8988T (cell line): ENCODE data around the gene CLP1.
"Not testable (repeated sequence)": the region's sequence is repeated elsewhere in the genome, so short reads cannot be mapped to it uniquely, and the experiment has no call there.

Source experiments
- DNase-seq: peaks from one replicate; pipeline ENCODE4 v3.0.0; 2011

CLP1 gene

GRCh38 chr11:57641011-57641807 is 16.4 kb upstream of the CLP1 start:
- no peak for DNase-seq

- DNase-seq: no peak
Measured at GRCh38 chr11:57643802-57644201, 13.8 kb upstream of the CLP1 start.

DNA sequence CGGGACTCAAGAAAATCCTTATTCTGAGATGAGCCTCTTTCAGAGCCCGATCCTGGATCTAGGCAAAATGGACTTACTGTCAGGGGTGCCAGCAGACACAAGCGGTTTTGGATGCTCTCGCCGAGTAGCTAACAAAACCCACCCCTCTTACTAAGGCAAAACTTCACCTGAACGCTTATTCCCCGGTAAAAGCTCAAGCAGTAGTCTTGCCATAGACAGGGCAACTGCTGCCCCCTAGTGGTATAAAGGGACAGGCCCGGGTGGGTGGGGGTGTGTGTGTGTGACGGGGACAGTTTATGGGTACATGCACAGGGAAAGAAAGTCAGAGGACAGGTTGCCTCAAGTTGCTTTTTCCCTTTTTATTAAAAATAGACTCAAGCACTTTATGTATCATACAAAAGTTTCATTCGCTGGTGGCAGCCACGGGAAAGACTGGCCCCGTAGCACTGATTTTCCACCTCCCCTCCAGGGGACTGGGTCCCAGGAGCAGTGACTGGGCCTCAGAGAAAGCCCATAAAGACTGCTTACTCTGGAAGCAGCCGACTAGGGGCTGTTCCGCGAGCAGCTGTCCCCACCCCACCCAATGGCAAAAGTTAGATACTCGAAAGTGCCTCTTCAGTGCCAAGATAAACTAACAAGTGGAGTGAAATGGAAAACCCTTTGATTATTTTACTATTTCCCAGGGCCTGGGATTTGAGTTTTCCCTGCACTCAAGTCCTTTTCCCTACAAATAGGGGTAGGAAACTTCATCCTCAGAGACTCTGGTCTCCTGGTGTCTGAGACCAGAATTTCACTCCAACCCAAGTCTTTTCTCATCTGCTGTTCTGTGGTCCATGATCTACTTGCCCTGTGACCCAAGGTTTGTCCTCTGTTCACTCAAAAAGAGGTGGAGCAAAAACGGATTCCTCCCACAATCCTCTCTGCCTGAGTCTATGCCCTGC is 12.5 kb upstream of the CLP1 start:
- DNase-seq: no peak

DNA sequence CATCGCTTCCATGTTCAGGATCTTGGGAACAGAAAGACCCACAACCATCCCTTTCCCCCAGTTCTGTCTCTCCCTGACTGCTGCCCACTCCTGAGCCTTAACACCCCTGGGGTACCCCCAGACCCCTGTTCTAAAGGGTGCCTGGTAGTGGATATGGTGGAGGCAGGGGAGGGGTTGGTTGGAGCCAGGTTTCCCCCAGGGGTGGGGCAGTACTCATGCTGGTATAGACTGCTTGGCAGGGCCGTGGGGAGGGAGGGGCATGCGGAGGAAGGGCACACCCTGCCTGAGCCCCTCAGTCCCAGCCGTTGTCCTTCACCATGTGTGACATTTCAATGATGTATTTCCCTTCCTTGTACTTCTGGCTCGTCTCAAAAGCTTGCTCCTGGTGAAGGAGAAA is 11.9 kb upstream of the CLP1 start:
- no peak for DNase-seq

DNA sequence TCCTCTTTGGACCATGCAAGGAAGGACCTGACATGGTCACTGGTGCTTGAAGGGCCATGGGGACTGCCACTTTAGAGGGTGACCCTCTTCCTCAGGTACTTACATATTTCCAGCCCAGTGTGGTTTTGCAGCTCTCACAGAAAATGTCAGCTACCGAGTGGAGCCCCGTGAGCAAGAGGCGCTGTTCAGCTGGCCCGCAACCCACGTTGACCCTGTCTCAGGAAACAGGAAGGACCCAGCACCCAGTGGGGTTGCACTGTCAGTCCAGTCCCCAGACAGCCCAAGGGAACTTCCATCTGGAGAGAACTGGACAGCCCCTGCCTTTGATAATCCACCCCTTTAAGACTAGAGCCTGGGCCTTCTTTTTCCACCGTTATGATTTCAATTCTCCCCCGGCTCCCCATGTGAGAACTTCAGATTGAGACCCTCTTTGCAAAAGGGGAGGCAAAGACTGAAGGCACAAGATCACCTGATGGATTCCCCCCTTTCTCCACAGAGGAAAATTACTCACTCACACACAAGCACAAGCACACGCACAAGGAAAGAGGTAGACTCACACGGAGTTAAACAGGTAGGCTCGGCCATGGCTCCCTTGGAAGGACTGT is 11.3 kb upstream of the CLP1 start:
- no peak for DNase-seq

DNA sequence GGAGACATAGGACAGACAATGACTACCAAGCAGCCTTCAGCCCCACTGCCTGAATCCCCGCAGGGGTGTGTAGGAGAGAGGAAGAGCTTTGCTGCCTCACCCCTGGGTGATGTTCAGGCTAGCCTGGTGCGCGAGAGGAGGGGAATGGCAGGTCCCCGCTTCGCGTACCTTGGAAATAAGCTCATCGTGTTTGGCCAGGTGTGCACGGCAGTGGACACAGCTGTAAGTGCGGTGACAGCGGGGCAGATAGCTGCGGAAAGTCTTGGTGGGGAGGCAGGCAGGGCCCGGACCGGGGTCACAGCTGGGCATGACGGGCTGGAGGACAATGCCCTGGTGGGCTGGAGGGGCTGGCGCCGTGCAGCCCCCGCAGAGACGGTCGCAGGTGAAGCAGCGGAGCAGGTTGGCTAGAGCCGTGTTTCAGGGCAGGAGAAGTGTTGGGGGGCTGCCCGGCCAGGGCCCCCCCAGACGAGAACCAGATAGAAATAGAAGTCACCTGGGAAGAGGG is 10.7 kb upstream of the CLP1 start:
- no peak for DNase-seq

GRCh38 chr11:57647372-57647771 is 10.2 kb upstream of the CLP1 start:
- DNase-seq: no peak

GRCh38 chr11:57647960-57648800 is 9.4 kb upstream of the CLP1 start:
- no peak for DNase-seq

DNA sequence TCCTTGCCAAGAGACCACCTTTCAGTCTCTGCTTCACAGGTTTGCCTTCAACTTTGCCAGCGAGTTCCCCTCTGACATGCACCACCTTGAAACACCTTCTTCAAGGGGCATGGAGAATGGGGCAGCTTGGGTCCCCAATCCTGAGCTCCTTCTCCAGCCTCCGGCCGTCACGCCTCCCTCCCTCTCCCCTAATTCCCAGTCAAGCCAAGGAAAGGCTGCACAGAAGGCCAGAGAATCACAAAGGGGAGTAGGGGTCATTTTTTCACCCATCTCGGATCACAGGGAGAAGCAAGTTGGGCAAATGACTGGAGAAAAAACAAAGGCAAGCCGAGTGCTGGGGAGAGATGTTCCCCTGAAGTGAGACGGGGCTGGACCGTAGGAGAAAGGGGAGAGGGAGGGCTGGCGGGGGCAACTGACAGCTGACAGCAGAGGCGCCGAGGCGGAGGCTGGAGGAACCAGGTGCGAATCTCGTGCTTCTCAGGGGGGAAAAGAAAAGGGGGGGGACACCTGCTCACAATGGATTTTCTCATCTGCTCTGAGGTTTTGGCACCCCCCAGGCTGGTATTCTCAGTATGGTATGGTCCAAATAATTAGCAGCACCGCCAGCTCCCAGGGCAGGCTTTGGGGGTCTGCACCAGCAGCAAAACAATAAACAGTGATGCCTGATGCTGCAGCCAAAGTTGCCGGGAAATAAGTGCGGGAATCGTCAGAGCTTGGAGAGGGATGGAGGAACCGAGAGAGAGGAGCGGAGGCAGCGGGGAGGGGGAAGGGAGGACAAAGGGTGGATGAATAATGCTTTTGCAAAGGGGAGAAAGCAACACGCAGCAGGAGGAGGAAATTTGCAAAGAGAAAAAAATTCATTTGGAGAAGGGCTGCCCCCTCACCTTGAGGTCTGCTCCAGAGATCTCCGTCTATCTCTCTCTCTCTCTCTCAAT is 8.5 kb upstream of the CLP1 start:
- DNase-seq: no peak

GRCh38 chr11:57649826-57650738 is 7.5 kb upstream of the CLP1 start, which contains the start of gene YPEL4:
YPEL4 (minus strand) TSS chr11:57649912; CDS start chr11:57647107, 2,805 bp downstream.
- no peak for DNase-seq

GRCh38 chr11:57650739-57651090 is 6.8 kb upstream of the CLP1 start:
- DNase-seq: no peak

GRCh38 chr11:57651408-57651807 is 6.2 kb upstream of the CLP1 start:
- no peak for DNase-seq

GRCh38 chr11:57652230-57652629 is 5.3 kb upstream of the CLP1 start:
- not testable (repeated sequence) for DNase-seq

GRCh38 chr11:57652662-57653061 is 4.9 kb upstream of the CLP1 start:
- no peak for DNase-seq

DNA sequence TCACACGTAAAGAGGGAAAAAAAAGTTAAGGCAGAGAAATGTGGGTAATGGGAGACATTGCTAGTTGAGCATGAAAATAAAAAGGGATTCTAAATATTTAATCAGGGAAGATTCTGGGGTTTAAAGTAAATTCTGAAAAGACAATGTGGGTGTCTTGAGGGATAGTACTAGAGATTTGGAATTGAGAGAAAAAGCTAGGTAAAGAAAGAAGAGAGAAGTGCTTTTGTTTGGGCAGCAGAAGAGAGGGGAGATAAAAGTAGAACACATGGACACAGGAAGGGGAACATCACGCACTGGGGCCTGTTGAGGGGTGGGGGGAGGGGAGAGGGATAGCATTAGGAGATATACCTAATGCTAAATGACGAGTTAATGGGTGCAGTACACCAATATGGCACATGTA is 4.4 kb upstream of the CLP1 start:
- no peak for DNase-seq

DNA sequence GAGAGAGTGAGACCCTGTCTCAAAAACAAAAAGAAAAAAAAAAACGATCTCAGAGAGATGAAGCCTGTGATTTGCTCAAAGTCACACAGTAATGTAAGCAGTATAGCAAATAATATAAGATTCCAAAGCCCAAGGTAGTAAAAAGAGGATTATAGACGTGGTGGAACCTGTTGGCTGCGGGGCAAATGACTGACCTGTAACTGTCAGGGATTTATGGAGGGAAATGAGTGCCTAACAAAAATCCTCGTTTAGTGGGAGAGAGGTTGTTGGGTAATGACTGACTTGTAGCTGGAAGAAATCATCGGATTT is 723 bp upstream of the CLP1 start:
- no peak for DNase-seq

DNA sequence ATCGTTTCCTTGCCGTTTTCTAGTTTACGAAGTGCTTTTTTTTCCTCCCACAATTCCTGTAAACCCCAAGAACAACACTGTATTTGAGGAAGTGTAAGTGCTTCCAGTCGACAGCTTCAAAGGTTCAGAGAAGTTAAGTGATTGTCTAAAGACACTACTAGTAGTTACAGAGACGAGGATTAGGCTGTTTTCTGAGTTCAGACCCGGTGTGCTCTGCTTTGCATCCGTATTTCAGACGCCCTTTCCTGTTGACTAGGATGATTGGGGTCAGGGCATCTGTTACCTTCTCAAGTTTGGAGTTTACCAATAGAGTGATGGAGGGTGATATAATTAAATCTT is 430 bp downstream of the CLP1 start:
- no peak for DNase-seq

DNA sequence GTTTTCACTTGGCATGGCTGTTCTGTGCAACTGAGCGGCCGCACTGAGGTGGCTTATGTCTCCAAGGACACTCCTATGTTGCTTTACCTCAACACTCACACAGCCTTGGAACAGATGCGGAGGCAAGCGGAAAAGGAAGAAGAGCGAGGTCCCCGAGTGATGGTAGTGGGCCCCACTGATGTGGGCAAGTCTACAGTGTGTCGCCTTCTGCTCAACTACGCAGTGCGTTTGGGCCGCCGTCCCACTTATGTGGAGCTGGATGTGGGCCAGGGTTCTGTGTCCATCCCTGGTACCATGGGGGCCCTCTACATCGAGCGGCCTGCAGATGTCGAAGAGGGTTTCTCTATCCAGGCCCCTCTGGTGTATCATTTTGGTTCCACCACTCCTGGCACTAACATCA is 2.1 kb downstream of the CLP1 start:
- no peak for DNase-seq

- no peak for DNase-seq
Measured at GRCh38 chr11:57662893-57663292, 5.3 kb downstream of the CLP1 start.

- DNase-seq: no peak
Measured at GRCh38 chr11:57663975-57664374, 6.4 kb downstream of the CLP1 start.
